IPS DF 19.7 (cell line): ENCODE data around the gene ZNF644.
"Not testable (repeated sequence)": the region's sequence is repeated elsewhere in the genome, so short reads cannot be mapped to it uniquely, and the experiment has no call there.

ENCODE experiments used
- DNase-seq: peaks from one replicate; pipeline ENCODE4 v3.0.0-alpha.2; 2013; ENCODE audit warnings: low read depth, low spot score

Gene ZNF644

DNA sequence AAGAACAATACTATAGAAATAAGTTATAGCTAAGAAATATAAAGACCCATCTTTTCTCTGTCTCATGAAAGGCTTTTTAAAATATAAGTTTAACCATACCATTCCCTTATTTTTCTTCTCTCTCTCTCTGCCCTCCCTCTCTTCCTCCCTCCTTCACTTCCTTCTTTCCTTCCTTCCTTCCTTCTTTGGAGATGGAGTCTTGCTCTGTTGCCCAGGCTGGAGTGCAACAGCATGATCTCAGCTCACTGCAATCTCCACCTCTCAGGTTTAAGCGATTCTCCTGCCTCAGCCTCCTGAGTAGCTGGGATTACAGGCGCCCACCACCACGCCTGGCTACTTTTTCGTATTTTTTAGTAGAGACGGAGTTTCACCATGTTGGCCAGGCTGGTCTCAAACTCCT is 94.2 kb downstream of the ZNF644 start:
- DNase-seq, result not testable (repeated sequence)

DNA sequence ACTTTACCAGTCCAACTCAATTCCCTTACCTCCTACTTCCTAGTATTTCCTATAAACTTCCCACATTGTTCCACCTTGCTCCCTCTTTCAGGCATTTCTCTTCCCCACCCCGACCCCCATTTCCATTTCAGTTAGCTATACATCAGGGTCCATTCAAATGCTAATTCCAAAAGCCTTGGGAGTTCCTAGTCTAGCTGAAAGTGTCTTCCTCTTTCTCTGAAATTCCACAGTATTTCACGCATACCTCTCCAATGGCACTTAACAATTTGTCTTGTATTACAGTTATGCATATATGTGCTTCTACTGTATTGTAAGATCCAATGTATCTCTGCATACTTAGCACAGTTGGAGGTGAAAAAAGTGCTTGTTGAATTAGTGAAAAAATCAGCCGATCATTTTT is 94.9 kb downstream of the ZNF644 start:
- DNase-seq, result peak; percentile 70

DNA sequence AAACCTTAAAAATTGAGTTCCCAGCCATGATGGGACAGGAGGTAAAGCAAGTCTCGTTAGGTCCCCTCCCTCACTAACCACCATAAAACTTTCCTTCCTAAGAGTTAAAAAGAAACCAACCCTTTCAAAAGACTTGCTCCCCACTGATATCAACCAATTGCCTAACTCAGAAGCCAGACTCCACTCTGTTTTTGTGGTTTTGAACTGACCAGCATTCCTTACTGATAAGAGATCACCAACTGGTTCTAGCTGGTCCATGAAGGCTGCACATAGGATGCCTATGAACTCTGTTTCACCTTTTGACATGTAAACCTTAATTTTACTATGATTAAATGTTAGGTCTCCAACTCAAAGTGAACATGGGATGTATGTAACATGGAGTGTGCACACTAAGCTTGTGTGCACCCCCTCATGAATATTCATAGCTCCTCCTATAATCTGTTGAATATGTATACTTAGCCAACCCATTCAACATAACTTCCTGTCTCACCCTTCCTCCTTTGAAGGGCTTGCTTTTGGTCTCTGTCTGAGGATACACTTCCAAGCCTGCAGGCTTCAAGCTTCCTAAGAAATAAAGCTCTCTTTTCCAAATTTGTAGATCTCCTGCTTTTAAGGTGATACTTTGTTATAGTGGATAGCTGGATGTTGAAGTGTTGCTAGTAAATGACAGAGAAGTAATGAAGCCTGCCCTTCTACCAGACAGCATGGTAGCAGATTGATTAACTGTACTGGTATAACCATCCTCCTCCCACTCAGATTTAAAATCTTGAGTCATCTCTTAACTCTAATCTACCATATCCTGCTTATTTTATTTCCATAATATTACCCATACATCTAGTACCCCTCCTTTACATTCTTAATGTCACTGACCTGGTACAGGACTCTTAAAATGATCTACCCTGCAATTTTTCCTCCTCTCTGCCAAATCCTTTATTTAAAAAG is 95.6 kb downstream of the ZNF644 start:
- DNase-seq, result no peak

DNA sequence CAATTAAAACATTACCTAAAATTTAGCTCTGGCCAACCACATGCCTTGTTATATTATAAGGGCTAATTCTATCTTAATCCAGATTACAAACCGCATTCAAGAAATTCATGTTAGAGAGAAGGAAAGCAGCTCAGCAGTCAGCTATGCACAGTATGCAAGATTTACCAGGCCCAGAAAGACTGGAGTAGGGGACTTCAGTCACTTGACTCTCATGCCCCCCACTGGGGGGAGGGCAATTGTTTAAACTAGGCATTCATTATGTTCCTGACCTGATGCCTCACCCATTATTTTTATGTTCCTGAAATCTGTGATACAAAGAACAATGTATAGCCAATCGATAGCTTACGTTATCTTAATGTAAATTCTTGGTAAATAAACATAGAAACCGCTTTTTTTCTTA is 96.9 kb downstream of the ZNF644 start:
- peak; percentile 64 for DNase-seq

DNA sequence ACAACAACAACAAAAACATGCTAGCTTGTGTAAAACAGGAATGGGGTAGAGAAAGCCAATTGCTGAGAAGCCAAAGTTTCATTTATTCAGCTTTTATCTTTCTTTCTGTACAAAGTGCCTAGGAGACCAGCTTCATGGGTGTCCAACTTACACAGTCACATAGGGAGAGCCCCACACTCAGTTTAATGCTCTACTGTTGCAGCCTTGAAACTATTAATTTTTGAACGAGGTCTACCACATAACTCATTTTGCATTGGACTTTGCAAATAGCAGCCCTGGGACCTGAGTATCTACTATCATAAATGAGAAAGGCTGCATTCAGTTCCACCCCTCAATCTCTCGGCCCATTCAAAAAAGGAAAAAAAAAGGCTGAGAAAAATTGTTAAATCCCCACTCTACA is 98.8 kb downstream of the ZNF644 start:
- no peak for DNase-seq

DNA sequence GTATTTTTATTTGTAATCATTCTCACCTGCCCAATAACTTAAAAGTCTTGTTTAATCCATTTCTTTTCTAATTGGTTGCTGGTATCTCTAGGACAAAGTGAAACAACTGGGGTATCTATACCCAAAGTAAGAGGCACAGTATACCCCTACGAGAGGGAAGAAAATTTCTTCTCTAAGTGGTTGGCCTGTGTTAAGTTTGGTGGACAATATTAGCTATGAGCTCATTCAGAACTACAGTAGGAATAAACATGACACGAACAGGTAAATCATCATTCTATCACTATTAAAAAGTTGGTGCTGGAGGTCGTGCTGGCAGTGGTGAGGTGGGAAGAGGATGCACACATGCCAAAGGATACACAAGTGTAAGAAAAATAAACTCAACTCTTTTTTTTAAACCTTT is 99.6 kb downstream of the ZNF644 start:
- no peak for DNase-seq

DNA sequence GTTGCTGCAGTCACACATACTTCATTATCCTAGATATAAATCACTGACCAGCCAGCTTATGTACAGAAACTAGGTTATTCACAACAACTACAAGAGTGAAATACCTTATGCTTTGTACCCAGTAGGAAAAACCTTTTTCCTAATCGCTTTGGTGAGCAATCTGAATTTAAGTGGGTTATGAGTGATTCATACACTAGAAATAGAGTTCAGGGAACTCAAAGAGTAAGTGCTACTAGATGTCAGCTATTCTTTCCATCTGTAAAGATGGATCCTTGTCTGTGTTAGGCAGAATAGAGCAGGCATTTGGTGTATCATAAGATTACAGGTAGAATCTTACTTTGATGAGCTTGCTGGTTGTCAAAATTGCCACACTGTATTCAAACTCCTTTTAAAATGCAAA is 101.9 kb downstream of the ZNF644 start:
- no peak for DNase-seq

DNA sequence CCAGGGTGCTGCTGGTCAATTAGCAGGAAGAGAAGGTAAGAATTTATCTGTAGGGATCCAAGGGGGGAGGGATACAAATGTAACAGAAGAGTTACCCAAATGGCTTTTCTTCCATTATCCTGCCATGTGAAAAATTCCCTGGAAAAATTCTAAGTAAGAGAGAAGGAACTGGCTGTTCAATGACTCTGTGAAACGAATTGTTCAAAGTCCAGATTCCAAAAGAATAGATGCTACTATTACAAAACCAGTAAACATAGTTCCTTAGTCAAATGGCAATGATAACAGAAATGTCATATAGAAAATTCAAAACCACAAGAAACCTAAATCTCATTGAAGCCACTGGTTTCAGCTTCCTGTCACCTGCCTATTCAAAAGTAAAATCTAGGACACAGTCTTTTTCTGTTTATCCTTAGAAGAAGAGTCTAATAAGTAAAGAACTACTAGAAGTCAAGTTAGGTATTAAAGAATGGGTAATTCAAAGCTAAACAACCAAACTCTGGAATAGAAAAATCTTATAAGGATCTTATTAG is 102.6 kb downstream of the ZNF644 start:
- no peak for DNase-seq

DNA sequence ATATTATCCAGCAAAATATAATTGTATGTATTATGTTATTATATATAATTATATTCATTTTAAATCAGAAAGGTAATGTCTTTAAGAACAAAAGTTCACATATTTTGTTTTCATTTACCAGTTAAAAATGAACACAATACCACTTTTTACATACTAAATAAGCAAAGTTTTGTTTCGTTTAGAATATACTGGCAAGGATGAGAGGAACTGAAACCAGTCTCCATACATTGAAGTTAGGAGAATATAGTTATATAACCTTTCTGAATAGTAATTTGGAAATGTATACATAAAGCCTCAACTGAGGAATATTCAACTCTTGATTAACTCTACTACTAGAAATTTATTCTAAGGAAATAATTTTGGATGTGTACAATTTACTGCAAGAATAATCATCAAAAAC is 110.5 kb downstream of the ZNF644 start:
- no peak for DNase-seq

DNA sequence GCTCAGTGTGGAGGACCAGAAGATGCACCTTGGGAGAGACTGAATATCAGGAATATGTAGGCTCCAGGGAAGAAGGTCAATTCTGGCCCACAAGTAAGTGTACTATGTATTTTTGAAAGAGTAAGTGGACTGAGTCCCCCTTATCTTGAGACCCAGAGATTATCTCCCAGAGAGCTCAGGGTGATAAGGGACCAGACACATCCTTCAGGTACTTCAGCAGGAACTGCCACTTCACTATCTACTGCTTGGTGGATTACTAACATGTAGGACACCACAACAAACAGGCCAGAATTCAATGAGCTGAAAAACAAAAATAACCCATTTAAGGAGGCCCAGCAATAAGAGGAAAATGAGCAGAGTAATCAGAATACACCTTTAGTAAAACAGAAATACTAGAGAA is 119.2 kb downstream of the ZNF644 start:
- no peak for DNase-seq

DNA sequence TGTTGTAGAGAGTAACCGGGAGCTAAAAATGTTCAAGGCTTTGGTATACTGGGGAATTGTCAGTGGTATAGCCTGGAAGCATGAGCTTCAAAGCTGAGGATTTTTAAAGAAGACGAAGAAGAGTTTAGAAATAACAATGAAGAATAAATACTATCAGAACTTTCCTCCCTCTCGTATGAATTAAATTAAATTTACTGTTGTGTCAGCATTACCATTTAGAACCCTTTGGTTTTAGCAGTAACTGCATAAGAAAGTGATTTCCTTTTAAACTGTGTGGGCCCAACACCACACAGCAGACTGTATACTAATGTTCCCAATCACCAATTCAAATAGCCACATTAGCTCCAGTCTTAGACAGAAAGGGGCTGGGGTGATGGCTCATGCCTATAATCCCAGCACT is 122.6 kb downstream of the ZNF644 start:
- no peak for DNase-seq

DNA sequence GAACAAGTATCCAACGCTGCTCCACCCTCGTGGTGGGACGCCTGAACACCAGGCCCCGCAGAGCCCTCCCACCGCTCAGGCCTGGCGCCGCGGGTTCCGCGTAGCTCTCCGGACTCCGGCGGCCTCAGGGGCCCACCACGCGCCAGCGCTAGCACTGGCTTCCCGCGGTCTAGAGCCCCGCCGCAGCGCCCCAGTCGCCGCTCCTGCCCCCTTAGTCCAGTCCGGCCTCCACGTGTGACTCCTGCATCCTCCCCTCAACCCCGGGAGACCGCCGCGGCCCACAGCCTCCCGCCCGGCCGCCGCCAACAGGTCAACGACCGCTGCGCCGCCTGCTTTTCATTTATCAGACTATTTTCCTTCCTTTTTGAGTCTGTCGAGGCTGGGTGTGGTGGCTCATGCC is 128.2 kb downstream of the ZNF644 start:
- DNase-seq, result not testable (repeated sequence)

DNA sequence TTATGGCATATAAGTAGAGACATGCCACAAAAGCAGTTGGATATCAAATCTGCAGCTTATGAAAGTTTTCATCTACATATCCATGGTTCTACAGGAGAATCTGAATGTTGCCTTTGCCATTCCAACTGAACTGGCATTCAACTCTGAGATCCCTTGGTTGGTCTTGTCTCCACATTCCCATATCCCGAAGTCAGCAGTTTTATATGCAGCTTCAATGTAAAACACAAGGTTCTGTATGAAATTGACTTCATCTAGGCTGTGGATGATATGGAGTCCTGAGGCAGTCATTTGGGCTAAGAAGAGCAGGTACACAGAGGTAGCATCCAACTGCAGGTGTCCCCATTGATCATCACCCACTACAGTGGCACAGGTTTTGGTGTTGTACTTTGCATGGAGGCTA is 129.0 kb downstream of the ZNF644 start:
- DNase-seq, result not testable (repeated sequence)

DNA sequence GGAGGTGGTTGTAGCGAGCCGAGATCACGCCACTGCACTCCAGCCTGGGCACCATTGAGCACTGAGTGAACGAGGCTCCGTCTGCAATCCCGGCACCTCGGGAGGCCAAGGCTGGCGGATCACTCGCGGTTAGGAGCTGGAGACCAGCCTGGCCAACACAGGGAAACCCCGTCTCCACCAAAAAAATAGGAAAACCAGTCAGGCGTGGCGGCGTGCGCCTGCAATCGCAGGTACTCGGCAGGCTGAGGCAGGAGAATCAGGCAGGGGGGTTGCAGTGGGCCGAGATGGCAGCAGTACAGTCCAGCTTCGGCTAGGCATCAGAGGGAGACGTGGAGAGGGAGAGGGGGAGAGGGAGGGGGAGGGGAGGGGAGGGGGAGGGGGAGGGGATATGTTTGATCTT is 129.6 kb downstream of the ZNF644 start:
- not testable (repeated sequence) for DNase-seq

DNA sequence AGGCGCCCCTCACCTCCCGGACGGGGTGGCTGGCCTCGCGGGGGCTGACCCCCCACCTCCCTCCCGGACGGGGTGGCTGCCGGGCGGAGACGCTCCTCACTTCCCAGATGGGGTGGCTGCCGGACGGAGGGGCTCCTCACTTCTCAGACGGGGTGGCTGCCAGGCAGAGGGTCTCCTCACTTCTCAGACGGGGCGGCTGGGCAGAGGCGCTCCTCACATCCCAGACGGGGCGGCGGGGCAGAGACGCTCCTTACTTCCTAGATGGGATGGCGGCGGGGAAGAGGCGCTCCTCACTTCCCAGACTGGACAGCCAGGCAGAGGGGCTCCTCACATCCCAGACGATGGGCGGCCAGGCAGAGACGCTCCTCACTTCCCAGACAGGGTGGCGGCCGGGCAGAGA is 130.1 kb downstream of the ZNF644 start:
- not testable (repeated sequence) for DNase-seq

DNA sequence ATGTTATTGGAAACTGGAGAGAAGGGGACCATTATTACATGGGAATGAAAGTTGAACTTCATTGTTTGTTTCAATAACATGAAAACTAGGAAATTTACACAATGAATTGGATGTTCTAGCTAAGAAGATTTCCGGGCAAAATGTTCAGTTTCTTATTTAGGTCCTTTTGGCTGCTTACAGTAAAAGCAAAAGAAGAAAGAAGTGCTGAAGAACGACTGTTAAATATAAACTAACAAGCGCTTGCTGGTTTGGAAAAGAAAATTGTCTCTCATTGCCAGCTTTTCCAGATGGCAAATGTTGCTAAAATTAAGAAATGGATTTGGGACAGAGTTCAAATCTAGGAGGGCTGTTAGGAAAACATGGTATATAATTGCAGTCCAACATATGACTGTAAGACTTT is 139.6 kb downstream of the ZNF644 start:
- no peak for DNase-seq

DNA sequence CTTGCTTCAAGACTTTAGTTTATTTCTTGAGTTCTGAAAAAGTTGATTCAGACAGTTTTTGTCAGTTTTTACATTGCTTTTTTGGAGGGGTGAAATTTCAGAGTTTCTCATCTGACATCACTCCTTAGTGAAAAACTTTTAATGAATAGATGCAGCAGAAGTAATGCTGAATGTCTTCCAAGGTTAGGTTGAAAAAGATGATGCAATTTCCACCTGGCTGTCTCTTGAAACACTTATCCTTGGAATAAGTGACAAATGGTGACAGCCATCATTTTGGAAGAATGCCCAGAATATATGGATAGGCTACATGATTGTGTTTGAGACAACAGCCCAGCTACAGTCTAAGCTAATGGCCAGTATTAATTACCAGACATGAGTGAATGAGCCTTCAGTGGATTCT is 140.8 kb downstream of the ZNF644 start:
- no peak for DNase-seq

DNA sequence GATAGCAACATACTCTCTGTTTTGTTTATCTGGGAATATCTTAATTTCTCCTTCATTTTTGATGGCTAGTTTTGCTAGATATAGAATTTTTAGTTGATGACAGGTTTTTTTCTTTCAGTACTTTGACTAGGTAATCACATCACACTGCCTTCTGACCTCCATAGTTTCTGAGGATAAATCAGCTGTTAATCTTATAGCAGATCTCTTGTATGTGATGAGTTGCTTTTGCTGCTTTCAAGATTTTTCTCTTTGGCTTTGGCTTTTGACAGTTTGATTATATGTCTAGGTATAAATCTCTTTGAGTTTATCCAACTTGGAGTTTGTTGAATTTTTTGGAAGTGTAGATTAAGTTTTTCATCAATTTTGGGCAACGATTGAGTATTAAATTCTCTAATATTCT is 142.6 kb downstream of the ZNF644 start:
- no peak for DNase-seq

DNA sequence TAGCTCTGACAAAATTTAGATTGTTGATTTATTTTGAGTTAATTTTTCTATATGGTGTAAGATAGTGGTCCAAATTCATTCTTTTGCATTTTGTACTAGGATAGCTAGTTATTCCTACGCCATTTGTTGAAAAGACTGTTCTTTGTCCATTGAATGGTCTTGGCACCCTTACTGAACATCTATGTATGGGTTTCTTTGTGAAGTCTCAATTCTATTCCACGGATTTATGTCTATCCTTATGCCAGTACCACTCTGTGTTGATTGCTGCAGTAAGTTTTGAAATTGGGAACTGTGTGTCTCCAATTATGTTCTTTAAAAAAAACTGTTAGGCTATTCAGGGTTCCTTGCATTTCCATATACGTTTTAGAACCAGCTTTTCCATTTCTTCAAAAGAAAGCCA is 145.7 kb downstream of the ZNF644 start:
- no peak for DNase-seq
